Transverse colon (tissue), 4 donors: ENCODE results near the gene FBXL5.

Experiments used
- EP300 ChIP-seq: sonication (generic); formaldehyde crosslinking; IDR thresholded peaks from one replicate; pipeline ENCODE4 v1.6.1; 2017; ENCODE audit warnings: antibody characterized with exemption, low read depth
- POLR2A ChIP-seq: fragments of 450-650 bp; IDR thresholded peaks from one replicate; pipeline ENCODE4 v1.6.1; 2016; ENCODE audit warnings: antibody characterized with exemption, mild to moderate bottlenecking, moderate library complexity
- POLR2AphosphoS5 ChIP-seq, 3 donors: sonication (generic); formaldehyde crosslinking; IDR thresholded peaks; one replicate each; pipeline ENCODE4 v1.6.1; 2016; ENCODE audit warnings: antibody characterized with exemption in 3 of 3
- TF ChIP-seq, protein P1 (sequence below), 5 experiments: fragments of 200-600 bp in 3 of 5; fragments of 450-650 bp in 2 of 5; sonication (generic) in 3 of 5; IDR thresholded peaks; 1 replicate in 2 of 5; 2 replicates in 3 of 5; pipeline ENCODE4 v1.5.1; 2016 to 2017; ENCODE audit warnings: antibody characterized with exemption in 5 of 5, inconsistent platforms in 3 of 5, mild to moderate bottlenecking in 2 of 5, moderate library complexity in 1 of 5

DNA sequence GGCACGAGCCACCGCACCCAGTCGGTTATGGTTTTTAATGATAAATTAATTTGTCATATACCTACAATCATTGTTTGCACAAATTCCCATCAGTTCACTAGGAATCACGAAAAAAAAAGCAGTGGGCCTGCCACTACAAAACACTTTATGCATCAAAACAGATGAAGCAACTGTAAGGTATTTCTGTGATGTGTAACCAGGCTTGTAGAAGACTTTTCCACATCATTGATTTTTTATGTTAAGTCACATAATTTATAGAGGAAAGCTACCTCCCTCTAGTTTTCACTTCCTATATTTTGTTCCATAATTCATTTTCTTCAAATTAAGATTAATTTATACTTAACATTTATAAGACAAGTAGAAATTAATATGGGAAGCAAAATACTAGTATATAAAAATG, 19.8 kb upstream of the FBXL5 start:
- TF ChIP-seq EP300 (no peak), POLR2AphosphoS5 (IDR thresholded peaks at IDR 0.05) (no peak), POLR2A (no peak)
- TF ChIP-seq, protein P1, sequence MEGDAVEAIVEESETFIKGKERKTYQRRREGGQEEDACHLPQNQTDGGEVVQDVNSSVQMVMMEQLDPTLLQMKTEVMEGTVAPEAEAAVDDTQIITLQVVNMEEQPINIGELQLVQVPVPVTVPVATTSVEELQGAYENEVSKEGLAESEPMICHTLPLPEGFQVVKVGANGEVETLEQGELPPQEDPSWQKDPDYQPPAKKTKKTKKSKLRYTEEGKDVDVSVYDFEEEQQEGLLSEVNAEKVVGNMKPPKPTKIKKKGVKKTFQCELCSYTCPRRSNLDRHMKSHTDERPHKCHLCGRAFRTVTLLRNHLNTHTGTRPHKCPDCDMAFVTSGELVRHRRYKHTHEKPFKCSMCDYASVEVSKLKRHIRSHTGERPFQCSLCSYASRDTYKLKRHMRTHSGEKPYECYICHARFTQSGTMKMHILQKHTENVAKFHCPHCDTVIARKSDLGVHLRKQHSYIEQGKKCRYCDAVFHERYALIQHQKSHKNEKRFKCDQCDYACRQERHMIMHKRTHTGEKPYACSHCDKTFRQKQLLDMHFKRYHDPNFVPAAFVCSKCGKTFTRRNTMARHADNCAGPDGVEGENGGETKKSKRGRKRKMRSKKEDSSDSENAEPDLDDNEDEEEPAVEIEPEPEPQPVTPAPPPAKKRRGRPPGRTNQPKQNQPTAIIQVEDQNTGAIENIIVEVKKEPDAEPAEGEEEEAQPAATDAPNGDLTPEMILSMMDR (IDR thresholded peaks at IDR 0.05), result no peak
